Spleen (tissue), 3 donors: ENCODE data around the gene TEX36.

Source experiments
- POLR2A ChIP-seq, 3 donors: fragments of 450-650 bp; IDR thresholded peaks; one replicate each; pipeline ENCODE4 v1.5.1; 2017; ENCODE audit warnings: antibody characterized with exemption in 3 of 3, mild to moderate bottlenecking in 1 of 3
- POLR2AphosphoS5 ChIP-seq, 3 donors: sonication (generic); formaldehyde crosslinking; IDR thresholded peaks; one replicate each; pipeline ENCODE4 v1.5.1; 2017; ENCODE audit warnings: antibody characterized with exemption in 3 of 3

- TF ChIP-seq POLR2A (IDR thresholded peaks at IDR 0.05) = no peak
- TF ChIP-seq POLR2AphosphoS5 (IDR thresholded peaks at IDR 0.05) = no peak
These were observed 10.5 kb upstream of the TEX36 start for GRCh38 chr10:125693524-125693847.
